DMS 273 (cell line): Measurements from ENCODE around the gene OCLN.
"Not testable (repeated sequence)": the region's sequence is repeated elsewhere in the genome, so short reads cannot be mapped to it uniquely, and the experiment has no call there.

Experiments used
- DNase-seq: peaks from one replicate; lab custom pipeline; 2025; ENCODE audit not compliant: unreplicated experiment; lab: John Stamatoyannopoulos, UW

Gene OCLN

DNA sequence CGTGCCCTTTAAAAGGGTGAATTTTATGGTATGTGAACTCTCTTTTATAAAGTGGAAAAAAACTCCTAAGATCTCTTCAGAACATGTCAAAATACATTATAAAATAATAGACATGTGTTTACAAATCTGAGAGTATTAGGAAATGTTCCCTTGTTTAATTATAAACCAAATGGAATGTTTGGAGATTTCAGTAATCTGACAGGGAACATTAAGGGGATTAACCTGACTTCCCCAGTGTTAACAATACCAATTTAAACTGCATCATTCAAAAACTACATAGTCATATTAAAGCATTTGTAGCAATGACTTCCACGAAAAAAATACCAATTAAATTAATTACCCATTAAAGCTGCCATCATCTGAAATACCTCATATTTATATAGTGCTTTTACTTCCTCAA is 1.6 kb upstream of the OCLN start:
- DNase-seq, result no peak

DNA sequence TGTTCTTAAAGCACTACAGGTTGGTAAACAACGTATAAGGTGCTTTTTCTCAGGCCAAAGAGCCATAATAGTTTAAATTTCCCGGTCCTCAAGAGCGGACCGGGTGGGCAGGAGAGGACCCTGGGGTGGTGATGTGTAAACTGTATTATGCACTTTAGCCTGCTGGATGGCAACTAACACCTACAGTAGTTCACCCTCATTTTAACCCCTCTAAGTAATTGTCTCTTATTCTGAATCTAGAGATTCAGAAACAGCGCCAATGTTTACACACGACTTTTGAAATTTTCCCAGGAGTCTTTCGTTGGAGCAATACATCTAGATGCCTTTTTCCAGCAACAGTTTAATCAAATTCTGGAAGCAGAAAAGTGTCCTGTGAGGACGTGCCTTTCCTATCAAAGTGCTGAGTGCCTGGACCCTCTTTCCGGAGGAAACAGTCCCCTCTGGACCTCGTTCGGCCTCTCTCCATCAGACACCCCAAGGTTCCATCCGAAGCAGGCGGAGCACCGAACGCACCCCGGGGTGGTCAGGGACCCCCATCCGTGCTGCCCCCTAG is 676 bp upstream of the OCLN start:
- no peak for DNase-seq

DNA sequence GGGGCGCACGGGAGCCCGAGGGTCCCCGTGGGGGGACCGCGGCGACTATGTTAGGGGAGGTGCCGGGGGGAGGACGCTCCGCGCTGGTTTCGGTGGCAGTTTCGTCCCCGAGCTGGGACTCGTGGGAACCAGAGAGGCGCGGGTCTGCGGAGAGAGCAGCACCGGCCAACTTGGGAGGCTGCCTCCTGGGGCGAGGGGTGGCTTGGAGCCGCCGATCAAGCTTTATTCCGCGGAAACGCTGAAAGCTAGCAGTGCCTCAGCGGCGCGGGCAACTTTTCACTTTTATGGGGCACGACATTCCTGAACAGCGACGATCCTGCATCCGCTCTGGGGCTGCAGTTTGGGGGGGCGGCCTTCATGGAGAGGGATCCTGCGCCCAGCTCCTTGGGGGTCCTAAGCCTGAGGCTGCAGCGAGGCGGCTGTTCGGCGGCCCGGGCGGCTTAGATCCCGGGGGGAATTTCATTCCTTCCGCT is 369 bp downstream of the OCLN start:
- peak; percentile 63 for DNase-seq

DNA sequence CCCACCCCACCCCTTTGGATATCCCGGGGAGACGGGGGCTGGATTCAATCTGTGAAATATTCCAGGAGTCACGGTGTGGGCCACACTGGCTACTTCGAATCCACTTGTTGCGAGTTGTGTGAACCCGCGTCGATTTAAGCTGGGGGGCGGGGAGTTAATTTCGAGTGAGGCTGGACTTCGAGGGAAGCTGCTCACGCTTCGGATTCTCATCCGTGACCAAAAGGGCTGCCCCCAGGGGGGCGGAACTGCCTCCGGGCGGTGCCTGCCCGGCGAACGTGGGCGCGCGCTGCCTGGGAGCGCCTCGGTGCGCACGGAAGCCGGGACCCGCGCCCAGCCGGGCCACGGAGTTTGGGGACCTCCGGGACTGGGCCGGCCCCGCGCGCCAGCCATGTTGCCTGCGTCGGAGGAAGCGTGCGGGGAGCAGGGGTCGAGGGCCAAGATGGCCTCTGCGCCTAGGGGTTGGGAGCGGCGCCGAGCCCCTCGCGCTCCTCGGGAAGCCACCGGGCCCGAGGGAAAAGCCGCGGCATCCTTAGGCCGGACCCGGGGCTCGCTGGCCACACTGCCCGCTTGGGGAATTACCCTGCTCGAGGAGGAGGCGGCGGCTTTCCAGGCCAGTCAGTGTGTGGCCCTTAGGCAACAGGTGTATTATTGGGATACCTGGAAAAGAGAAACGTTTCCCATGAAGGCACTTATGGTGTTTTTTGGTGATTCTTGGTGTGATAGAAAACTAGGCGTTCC is 975 bp downstream of the OCLN start:
- peak; percentile 66 for DNase-seq

DNA sequence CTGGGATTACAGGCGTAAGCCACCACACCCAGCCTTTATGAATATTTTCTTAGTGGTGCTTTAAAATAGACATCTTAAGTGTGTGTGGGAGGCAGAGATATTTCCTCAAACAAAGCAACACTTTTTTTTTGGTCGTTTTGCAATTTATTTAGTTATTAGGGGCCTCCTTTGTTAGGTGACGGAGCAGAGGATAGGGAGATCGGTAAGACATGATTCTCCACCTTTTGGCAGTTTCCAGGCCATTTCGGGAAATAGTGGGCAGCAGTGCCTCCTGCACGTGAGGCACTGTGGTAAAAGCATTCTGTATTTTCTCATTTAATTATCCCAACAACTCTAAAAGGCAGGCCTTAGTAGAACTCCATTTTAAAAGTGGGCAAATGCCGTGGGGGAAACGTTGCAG is 1.9 kb downstream of the OCLN start:
- DNase-seq, result no peak

DNA sequence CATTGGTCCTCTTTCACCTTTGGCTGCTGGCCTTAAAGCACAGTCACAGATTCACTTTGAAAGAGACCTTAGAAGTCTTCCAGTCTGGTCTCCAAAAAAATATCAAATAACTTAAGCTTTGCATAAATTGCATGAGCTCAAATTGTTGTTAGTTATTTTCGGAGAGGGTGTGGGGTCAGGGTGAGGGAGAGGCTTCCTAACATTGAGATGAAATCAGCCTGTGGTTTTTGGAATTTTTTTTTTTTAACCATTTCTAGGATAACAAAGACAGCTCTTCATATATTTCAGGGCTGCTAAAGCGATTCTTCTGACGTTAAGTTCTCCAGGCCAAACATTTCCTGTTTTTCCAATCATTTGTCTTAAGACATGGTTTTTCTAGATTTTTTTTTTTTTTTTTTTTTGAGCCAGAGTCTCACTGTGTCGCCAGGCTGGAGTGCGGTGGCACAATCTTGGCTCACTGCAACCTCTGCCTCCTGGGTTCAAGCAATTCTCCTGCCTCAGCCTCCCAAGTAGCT is 4.5 kb downstream of the OCLN start:
- DNase-seq, result no peak

DNA sequence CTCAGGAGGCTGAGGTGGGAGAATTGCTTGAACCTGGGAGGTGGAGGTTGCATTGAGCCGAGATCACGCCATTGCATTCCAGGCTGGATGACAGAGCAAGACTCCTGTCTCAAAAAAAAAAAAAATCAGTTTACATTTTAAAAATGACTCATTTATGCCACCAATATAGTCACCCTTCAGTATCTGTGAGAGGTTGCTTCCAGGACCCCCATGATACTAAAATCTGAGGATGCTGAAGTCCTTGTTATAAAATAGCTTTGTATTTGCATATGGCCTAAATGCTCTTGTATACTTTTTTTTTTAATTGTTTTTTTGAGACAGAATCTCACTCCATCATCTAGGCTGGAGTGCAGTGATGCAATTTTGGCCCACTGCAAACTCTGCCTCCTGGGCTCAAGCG is 5.8 kb downstream of the OCLN start:
- DNase-seq, result no peak

DNA sequence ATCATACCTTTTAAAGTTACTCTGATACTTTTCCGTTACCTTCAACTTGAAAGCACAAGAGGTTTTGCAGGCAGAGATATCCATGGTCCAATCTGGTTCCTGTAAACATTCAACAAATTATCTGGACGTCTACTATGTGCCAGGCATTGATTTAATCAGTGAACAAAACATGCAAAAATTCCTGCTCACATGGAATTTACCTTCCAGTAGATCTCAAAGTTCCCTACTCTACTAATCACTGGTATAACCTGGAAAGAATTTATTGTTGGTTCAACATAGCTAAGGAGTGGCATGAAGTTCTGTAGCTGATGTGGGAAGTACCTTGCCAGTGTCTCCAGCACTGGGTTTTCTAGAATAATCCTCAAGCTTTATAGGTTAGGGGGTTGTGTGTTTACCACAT is 9.8 kb downstream of the OCLN start:
- DNase-seq, result no peak

DNA sequence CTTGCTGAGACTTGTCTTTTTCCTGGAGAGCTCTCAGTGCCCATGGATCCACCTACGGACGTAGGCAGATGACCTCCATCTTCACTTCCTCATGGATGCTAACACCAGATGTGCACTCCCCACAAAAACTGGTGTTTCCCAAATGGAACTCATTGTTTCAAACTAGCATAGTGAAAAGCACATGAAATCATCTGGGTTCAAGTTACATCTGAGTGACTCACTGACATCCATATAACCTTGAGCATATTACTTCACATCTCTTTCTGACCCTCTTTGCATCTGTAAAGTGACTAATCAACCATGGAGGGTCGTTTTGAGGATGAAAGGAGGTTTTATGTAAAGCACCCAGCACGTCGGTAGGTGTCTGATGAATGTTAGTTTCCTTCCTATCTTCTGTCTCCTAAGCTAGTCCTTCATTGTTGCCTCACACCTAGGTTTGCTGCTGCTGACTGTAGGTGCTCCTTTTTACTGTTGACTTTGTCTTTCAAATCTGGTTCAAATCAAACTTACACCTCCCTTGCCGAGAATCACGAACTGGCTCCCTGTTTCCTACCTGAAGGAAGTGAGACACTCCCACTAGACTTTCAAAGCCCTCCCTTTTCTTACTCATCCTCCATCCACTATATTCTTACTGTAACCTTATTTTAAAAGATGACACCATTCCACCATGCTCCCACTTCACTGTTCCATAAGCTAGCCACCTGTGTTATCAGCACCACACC is 10.3 kb downstream of the OCLN start:
- DNase-seq, result no peak

DNA sequence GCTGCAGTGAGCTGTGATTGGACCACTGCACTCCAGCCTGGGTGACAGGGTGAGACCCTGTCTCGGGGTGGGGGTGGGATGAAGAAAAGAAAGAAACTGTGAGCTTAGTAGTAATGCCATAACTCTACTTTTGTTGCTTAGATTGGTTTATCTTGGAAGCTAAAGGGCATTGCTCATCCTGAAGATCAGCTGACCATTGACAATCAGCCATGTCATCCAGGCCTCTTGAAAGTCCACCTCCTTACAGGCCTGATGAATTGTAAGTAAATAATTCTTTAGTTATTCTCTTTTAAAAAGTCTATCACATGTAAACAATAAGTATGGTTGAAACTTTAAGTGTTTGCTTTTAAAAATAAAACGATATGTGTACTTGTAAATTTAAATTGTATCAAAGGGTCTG is 11.4 kb downstream of the OCLN start:
- no peak for DNase-seq

DNA sequence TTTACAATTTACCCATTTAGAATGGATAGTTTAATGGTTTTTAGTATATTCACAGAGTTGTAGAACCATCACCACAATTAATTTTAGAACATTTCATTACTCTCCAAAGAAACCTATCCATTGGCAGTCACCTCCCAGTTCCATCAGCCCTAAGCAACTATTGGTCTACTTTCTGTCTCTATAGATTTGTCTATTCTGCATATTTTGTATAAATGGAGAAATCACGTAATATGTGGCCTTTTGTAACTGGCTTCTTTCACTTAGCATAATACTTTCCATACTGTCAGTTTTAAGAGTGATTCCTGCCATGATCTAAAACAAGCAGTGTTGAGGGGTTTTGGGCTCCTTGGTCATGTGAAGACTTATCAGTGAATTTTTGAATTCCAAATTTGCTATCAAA is 12.7 kb downstream of the OCLN start:
- no peak for DNase-seq

DNA sequence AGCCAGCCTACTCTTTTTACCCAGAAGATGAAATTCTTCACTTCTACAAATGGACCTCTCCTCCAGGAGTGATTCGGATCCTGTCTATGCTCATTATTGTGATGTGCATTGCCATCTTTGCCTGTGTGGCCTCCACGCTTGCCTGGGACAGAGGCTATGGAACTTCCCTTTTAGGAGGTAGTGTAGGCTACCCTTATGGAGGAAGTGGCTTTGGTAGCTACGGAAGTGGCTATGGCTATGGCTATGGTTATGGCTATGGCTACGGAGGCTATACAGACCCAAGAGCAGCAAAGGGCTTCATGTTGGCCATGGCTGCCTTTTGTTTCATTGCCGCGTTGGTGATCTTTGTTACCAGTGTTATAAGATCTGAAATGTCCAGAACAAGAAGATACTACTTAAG is 16.6 kb downstream of the OCLN start:
- DNase-seq, result no peak

DNA sequence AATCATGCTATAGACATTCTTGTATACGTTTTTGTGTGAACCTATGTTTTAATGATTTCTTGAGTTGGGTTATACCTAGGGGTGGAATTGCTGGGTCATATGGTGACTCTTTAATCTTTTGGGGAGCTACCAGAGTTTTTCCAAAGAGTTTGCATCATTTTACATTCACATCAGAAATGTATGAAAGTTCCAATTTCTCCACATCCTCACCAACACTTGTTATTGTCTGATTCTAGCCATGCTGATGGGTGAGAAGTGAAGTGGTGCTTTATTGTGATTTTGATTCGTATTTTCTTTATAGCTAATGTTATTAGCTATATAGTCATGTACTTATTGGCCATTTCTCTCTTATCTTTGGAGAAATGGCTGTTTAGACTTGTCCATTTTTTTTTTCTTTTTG is 18.1 kb downstream of the OCLN start:
- DNase-seq, result no peak

DNA sequence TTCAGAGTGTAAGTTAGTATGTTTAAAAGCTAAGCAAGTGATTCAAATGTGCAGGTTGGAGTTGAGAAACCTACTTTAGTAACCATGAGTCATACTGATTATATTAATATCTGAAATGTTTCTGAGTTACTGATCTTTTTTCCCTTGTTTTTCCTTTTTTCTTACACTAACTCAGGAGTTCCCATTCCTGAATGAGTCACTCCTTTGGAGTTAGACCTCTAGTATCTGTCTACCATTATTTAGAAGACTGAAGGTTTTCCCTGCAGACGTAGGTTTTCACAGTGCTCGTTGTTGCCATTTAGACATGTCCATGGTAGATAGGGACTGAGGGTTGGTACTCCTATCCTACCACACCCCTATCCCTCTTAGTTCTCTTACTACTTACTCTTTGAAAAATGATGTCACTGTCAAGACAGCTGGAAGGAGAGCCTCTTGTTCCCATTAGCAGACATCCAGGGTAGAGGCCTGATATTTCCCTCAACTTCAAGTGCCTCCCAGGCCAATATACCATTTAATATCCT is 20.2 kb downstream of the OCLN start:
- DNase-seq, result no peak

DNA sequence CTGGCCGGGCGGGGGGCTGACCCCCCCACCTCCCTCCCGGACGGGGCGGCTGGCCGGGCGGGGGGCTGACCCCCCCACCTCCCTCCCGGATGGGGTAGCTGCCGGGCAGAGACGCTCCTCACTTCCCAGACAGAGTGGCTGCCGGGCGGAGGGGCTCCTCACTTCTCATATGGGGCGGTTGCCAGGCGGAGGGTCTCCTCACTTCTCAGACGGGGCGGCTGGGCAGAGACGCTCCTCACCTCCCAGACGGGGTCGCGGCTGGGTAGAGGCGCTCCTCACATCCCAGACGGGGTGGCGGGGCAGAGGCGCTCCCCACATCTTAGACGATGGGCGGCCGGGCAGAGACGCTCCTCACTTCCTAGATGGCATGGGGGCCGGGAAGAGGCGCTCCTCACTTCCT is 23.0 kb downstream of the OCLN start:
- not testable (repeated sequence) for DNase-seq

DNA sequence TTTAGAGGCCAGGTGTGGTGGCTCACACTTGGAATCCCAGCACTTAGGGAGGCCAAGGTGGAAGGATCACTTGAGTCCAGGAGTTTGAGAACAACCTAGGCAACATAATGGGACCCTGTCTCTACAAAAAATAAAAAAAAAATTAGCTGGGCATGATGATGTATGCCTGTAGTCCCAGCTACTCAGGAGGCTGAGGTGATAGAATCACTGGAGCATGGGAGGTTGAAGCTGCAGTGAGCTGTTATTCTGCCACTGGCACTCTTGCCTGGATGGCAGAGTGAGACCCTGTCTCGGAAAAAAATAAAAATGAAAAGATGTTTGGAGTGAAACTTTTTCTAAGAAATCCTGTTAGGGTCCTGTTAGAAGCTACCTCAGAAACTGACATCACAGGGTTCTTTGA is 24.2 kb downstream of the OCLN start:
- DNase-seq, result no peak

DNA sequence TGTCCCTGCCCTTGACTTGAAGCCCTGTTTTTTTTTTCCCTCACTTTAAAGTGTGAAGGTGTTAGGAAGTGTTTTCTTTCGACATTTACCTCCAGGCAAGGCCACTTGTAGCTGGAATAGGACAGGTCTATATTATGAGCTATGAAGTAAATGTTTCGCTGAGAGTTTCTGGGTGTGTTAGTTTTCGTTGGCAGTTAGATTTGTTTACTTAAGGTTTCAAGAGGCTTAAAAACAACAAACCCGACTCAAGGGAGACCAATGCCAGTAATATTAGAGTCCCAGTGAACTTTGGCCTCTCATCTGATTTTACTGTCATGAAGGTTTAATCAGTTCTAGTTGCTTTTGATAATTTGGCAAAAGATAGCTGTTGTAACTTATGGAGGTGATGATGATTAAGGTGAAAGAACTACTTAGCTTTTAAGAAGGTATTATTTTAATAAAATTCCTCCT is 25.2 kb downstream of the OCLN start:
- peak; percentile 5 for DNase-seq

DNA sequence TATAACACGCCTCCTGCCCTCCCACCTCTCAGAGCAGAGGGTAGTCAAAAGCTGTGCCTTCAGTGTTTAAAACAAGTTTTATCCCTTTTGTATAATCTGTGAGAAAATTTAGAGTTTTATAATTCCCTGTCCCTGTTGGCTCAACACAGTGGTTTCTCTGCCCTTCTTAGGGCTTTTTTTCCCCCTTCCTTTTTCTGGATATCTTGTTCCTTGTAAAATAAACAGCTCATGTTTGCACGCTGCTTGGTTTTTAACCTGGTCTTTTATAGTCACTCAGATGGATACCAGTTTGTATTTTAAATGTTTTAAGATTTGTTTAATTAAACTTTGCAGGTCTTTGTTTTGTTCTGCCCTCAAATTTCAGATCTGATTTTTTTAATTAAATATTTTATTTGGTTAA is 26.7 kb downstream of the OCLN start:
- no peak for DNase-seq

DNA sequence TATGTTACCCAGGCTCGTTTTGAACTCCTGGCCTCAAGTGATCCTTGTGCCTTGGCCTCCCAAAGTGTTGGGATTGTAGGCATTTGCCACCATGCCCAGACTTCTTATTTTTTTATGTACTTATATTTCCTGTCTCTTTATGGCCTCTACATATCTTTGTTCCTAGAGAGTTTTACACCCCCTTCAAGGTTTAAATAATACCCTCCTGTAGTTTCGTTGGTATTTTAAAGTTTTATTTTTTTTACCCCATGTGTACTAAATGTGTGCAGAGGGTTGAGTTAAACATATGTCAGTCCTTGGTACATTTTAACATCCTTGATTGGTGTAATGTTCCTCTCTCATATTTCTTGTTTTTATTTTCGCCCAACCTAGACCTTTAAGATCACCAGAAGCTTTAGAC is 29.4 kb downstream of the OCLN start:
- no peak for DNase-seq

DNA sequence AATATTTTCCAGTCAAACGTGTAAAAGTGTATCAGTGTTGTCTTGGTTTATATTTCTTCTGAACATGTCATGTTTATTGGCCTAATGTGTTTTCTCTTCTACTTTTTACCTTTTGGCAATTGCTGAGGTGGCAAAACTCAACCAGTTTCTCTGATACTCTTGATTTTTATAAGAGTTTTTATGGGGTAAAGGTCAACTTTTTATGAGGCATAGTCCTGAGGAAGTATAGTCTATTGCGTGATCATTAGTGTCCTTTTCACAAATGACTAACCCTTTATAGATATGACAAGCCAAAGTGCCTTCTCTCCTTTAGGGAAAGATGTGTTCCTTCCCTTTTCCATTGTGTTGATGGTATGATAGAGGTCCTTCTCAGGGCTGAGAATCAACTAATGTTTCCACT is 32.9 kb downstream of the OCLN start:
- no peak for DNase-seq

DNA sequence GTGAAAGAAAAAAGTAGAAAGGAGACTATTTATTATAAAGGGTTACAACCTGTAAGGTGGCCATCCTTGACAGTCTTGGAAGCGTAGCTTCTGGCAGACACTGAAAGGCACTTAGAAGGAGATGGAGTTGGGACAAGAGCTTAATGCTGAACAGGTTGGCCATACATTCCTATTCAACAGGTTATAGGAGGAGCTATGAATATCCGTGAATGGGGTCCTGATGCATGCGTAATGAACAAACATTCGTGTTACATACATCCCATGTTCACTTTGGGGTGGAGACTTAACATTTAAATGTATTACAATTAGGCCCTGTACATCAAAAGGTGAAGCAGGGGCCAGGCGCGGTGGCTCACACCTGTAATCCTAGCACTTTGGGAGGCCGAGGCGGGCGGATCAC is 34.1 kb downstream of the OCLN start:
- DNase-seq, result no peak
